ENCODE results near the gene HECTD1.

DNA sequence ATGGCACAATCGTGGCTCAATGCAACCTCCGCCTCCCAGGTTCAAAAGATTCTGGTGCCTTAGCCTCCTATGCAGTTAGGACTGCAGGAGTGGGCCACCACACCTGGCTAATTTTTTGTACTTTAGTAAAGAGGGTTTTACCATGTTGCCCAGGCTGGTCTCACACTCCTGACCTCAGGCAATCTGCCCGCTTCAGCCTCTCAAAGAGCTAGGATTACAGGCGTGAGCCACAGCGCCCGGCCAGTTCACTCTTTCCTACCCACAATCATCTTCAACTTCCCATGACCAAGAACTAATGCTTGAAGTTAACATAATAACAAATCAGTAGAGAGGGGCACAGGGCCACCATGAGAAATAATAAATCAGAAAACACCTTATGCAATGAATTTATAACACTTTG is 82.4 kb downstream of the HECTD1 start:
- no peak for TF ChIP-seq POLR2A (IDR thresholded peaks at IDR 0.05; ENCODE audit: low read depth, low read length)
- no peak for TF ChIP-seq POLR2AphosphoS5 (IDR thresholded peaks at IDR 0.05; ENCODE audit: low read depth, low read length)
- TF ChIP-seq TAF1 (IDR thresholded peaks at IDR 0.05; ENCODE audit: borderline replicate concordance, low read depth, low read length) = no peak
